ENCODE measurements around the gene PJVK.
A peak's percentile ranks its signal among the peaks of the same experiment; 100 is the strongest.

PJVK gene

GRCh38 chr2:178413472-178414265 is 37.5 kb upstream of the PJVK start:
- DNase-seq (ENCODE audit: low spot score), result peak; percentile 73
- in situ Hi-C loops (cut with MboI; ENCODE audit: low sequenced_read_pairs, unreplicated experiment), result loop anchor here (25.0 kb wide), 1 partner anchor 301 kb away; the partner anchor contains the start of gene RBM45
- TF ChIP-seq CTCF (IDR thresholded peaks at IDR 0.05; ENCODE audit: borderline replicate concordance, control extremely low read depth, extremely low read depth, insufficient read depth, missing control alignments), result no peak

GRCh38 chr2:178414266-178415247 is 36.6 kb upstream of the PJVK start:
- peak; percentile 87 for TF ChIP-seq CTCF (IDR thresholded peaks at IDR 0.05; ENCODE audit: borderline replicate concordance, control extremely low read depth, extremely low read depth, insufficient read depth, missing control alignments)
- peak; percentile 72 for DNase-seq (ENCODE audit: low spot score)
- in situ Hi-C loops (cut with MboI; ENCODE audit: low sequenced_read_pairs, unreplicated experiment), result loop anchor here (25.0 kb wide), 1 partner anchor 302 kb away; the partner anchor contains the start of gene RBM45

GRCh38 chr2:178415979-178416378 is 35.2 kb upstream of the PJVK start:
- in situ Hi-C loops (cut with MboI; ENCODE audit: low sequenced_read_pairs, unreplicated experiment), result loop anchor here (25.0 kb wide), 1 partner anchor 304 kb away; the partner anchor contains the start of gene RBM45
- DNase-seq (ENCODE audit: low spot score), result no peak
- no peak for TF ChIP-seq CTCF (IDR thresholded peaks at IDR 0.05; ENCODE audit: borderline replicate concordance, control extremely low read depth, extremely low read depth, insufficient read depth, missing control alignments)

GRCh38 chr2:178417916-178418315 is 33.3 kb upstream of the PJVK start:
- DNase-seq (ENCODE audit: low spot score), result no peak
- TF ChIP-seq CTCF (IDR thresholded peaks at IDR 0.05; ENCODE audit: borderline replicate concordance, control extremely low read depth, extremely low read depth, insufficient read depth, missing control alignments), result no peak
- in situ Hi-C loops (cut with MboI; ENCODE audit: low sequenced_read_pairs, unreplicated experiment), result loop anchor here (25.0 kb wide), 1 partner anchor 306 kb away; the partner anchor contains the start of gene RBM45

GRCh38 chr2:178418426-178418825 is 32.8 kb upstream of the PJVK start:
- in situ Hi-C loops (cut with MboI; ENCODE audit: low sequenced_read_pairs, unreplicated experiment), result loop anchor here (25.0 kb wide), 1 partner anchor 306 kb away; the partner anchor contains the start of gene RBM45
- TF ChIP-seq CTCF (IDR thresholded peaks at IDR 0.05; ENCODE audit: borderline replicate concordance, control extremely low read depth, extremely low read depth, insufficient read depth, missing control alignments), result no peak
- DNase-seq (ENCODE audit: low spot score), result no peak

- in situ Hi-C loops (cut with MboI; ENCODE audit: low sequenced_read_pairs, unreplicated experiment), result loop anchor here (25.0 kb wide), 1 partner anchor 307 kb away; the partner anchor contains the start of gene RBM45
These were observed 32.1 kb upstream of the PJVK start for GRCh38 chr2:178419123-178419522.

More at GRCh38 chr2:178419123-178419522, 32.1 kb upstream of the PJVK start:
- DNase-seq (ENCODE audit: low spot score), result no peak
- peak; percentile 27 for TF ChIP-seq CTCF (IDR thresholded peaks at IDR 0.05; ENCODE audit: borderline replicate concordance, control extremely low read depth, extremely low read depth, insufficient read depth, missing control alignments)

Data from GM13976 (cell line).